Left lung (tissue), 10 donors: ENCODE data around the gene RRM1. TPM values are rescaled to one million over a fixed set of nuclear protein-coding genes. Genes with fewer than 3 reads are reported as not detected.

ENCODE experiments used
- ATAC-seq: fragments of 200-7000 bp; cut with Tn5 transposase; one replicate; pipeline ENCODE4 v1.9.1; 2020; ENCODE audit warnings: moderate library complexity
- DNase-seq, 4 donors: peaks; one replicate each; pipeline ENCODE4 v3.0.0-alpha.2; 2013 to 2020
- H3K27ac ChIP-seq, 2 donors: fragments of 200-600 bp; sonication (generic) in 1 of 2; one replicate each; pipeline versions ENCODE4 v1.5.0 to v1.8.0; 2020 to 2021
- H3K27me3 ChIP-seq, 2 donors: fragments of 200-600 bp; sonication (generic) in 1 of 2; one replicate each; pipeline versions ENCODE4 v1.5.0 to v1.8.0; 2020 to 2021
- H3K36me3 ChIP-seq, 2 donors: fragments of 200-600 bp; sonication (generic) in 1 of 2; one replicate each; pipeline versions ENCODE4 v1.5.0 to v1.8.0; 2020 to 2021
- H3K4me1 ChIP-seq, 2 donors: fragments of 200-600 bp; one replicate each; pipeline ENCODE4 v1.8.0; 2021
- H3K4me3 ChIP-seq, 2 donors: fragments of 200-600 bp; sonication (generic) in 1 of 2; one replicate each; pipeline versions ENCODE4 v1.5.0 to v1.8.0; 2020 to 2021; ENCODE audit warnings: mild to moderate bottlenecking in 1 of 2
- H3K9me3 ChIP-seq, 2 donors: fragments of 200-600 bp; sonication (generic) in 1 of 2; one replicate each; pipeline versions ENCODE4 v1.5.0 to v1.8.0; 2020 to 2021
- CTCF ChIP-seq, 2 donors: fragments of 200-600 bp; sonication (generic) in 1 of 2; IDR thresholded peaks; one replicate each; pipeline versions ENCODE4 v1.5.0 to v1.8.0; 2021; ENCODE audit warnings: antibody characterized with exemption in 2 of 2
- intact Hi-C, 2 donors: fragments of 100-400 bp; cut with DNase I; formaldehyde crosslinking; loops; one replicate each; pipeline versions ENCODE4 v1.11.2 to v1.14.2; 2022
- polyA plus RNA-seq, 6 donors: library from polyadenylated mRNA; unstranded; fragments of 120-200 nt; gene quantifications; one replicate each; pipeline ENCODE4 v1.2.1, GENCODE V29; 2013; ENCODE audit not compliant: insufficient read length in 6 of 6
- total RNA-seq, 2 donors: library from RNA; stranded (reverse); fragmentation: NEBNext Ultra II Directional; extraction: Animal tissue kit (Norgen Biotek cat#: 25700); gene quantifications; one replicate each; pipeline ENCODE4 v1.2.1, GENCODE V29; 2021
- donor health status: DM: no; HTN: yes; CAD: no.
- donor health status: DM: no; HTN: no; CAD: no.

RRM1 gene
- total and polyA plus RNA-seq, 8 donors: 46.0 to 93.8 (median 60.9) TPM

GRCh38 chr11:4063348-4063747 lies 31.3 kb upstream of the RRM1 start:
- peaks cover 0 to 26% of the 10 kb centered on the region in 2 donors for H3K36me3 ChIP-seq
- intact Hi-C loops: no loop called here
- no peak for ATAC-seq
- TF ChIP-seq CTCF (IDR thresholded peaks at IDR 0.05): no peak
- no peak overlapping the region for H3K4me3 ChIP-seq
- H3K27me3 ChIP-seq: no peaks in the 10 kb centered on the region
- DNase-seq: no peak
- H3K9me3 ChIP-seq: no peaks in the 10 kb centered on the region
- H3K27ac ChIP-seq: no peak overlapping the region
- peaks cover 0 to 21% of the 10 kb centered on the region in 2 donors for H3K4me1 ChIP-seq

- intact Hi-C loops: no loop called here
- Histone ChIP-seq H3K4me3 (no peak overlapping the region), H3K9me3 (no peaks in the 10 kb centered on the region), H3K27ac (no peak overlapping the region), H3K36me3 (peaks cover 0 to 21% of the 10 kb centered on the region in 2 donors), H3K27me3 (no peaks in the 10 kb centered on the region), H3K4me1 (peaks cover 0 to 26% of the 10 kb centered on the region in 2 donors)
- ATAC-seq: no peak
- TF ChIP-seq CTCF (IDR thresholded peaks at IDR 0.05): no peak
- DNase-seq: no peak
These were observed 30.2 kb upstream of the RRM1 start for GRCh38 chr11:4064278-4064955.

GRCh38 chr11:4065086-4065485 lies 29.5 kb upstream of the RRM1 start:
- Histone ChIP-seq H3K36me3 (peaks cover 0 to 21% of the 10 kb centered on the region in 2 donors), H3K27ac (no peak overlapping the region), H3K9me3 (no peaks in the 10 kb centered on the region), H3K4me3 (no peak overlapping the region), H3K27me3 (no peaks in the 10 kb centered on the region), H3K4me1 (peaks cover 0 to 28% of the 10 kb centered on the region in 2 donors)
- ATAC-seq (no peak), DNase-seq (no peak)
- intact Hi-C loops: no loop called here
- no peak for TF ChIP-seq CTCF (IDR thresholded peaks at IDR 0.05)

- Histone ChIP-seq H3K4me1 (peaks cover 0 to 26% of the 10 kb centered on the region in 2 donors), H3K4me3 (no peak overlapping the region), H3K27ac (no peak overlapping the region), H3K36me3 (peaks cover 0 to 21% of the 10 kb centered on the region in 2 donors), H3K27me3 (no peaks in the 10 kb centered on the region), H3K9me3 (no peaks in the 10 kb centered on the region)
- DNase-seq (no peak), ATAC-seq (no peak)
- intact Hi-C loops: no loop called here
- TF ChIP-seq CTCF (IDR thresholded peaks at IDR 0.05): no peak
These were observed 28.8 kb upstream of the RRM1 start for GRCh38 chr11:4065601-4066377.

- H3K27me3 ChIP-seq: no peaks in the 10 kb centered on the region
- TF ChIP-seq CTCF (IDR thresholded peaks at IDR 0.05): no peak
- H3K9me3 ChIP-seq: no peaks in the 10 kb centered on the region
- H3K4me1 ChIP-seq: peaks cover 0 to 26% of the 10 kb centered on the region in 2 donors
- H3K27ac ChIP-seq: no peak overlapping the region
- no peak overlapping the region for H3K4me3 ChIP-seq
- intact Hi-C loops: no loop called here
- ATAC-seq: peak; percentile 32
- peaks cover 0 to 15% of the 10 kb centered on the region in 2 donors for H3K36me3 ChIP-seq
- no peak for DNase-seq
These were observed 27.7 kb upstream of the RRM1 start for GRCh38 chr11:4066910-4067309.
